T-helper 1 cell treated with Interleukin-12 subunit alpha and Interleukin-12 subunit beta and Interleukin-4 antibody, amounts not matched to agents 30 μg/mL and 1 μg/mL, for 36 hours (primary cell): ENCODE measurements around the gene MICOS13.

Experiments used
- H3K27ac Mint-ChIP-seq: one replicate; pipeline ENCODE4 v1.8.0; 2021; ENCODE audit warnings: mild to moderate bottlenecking, mixed read lengths
- H3K27me3 Mint-ChIP-seq: one replicate; pipeline ENCODE4 v1.8.0; 2021; ENCODE audit warnings: low read depth, mixed read lengths
- H3K36me3 Mint-ChIP-seq: one replicate; pipeline ENCODE4 v1.8.0; 2021; ENCODE audit warnings: low read depth, mixed read lengths
- H3K4me1 Mint-ChIP-seq: one replicate; pipeline ENCODE4 v1.8.0; 2021; ENCODE audit warnings: low read depth, mixed read lengths
- H3K4me3 Mint-ChIP-seq: one replicate; pipeline ENCODE4 v1.8.0; 2021; ENCODE audit warnings: mild to moderate bottlenecking, moderate library complexity, mixed read lengths
- H3K9me3 Mint-ChIP-seq: one replicate; pipeline ENCODE4 v1.8.0; 2021; ENCODE audit warnings: mixed read lengths

The MICOS13 gene

DNA sequence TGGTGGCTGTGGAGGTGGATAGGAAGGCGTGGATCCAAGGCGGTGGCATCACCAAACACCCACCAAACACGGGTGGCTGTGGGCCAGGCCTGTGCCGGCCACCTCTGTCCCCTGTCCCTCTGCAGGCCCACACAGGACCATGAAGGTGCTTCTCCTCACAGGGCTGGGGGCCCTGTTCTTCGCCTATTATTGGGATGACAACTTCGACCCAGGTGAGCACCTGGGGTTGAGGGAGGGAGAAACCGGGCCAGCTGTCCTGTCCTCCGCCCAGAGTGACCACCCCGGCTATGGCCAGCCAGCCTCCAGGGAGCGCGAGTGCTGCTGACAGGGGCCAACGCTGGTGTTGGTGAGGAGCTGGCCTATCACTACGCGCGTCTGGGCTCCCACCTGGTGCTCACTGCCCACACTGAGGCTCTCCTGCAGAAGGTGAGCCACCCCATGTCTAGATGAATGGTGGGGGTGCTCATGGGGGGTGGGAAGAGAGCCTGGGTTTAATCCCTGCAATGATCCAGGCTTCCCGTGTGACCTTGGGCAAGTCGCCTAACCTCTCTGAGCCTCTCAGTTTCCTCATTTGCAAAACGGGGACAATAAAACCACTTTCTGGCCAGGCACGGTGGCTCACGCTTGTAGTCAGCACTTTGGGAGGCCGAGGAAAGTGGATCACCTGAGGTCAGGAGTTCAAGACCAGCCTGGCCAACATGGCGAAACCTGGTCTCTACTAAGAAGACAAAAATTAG lies 4.5 kb upstream of the MICOS13 start:
- Mint-ChIP-seq H3K4me3 (no peak overlapping the region), H3K4me1 (peaks cover 21% of the 10 kb centered on the region), H3K9me3 (no peaks in the 10 kb centered on the region), H3K27ac (no peak overlapping the region), H3K27me3 (peaks cover 11% of the 10 kb centered on the region), H3K36me3 (no peaks in the 10 kb centered on the region)

DNA sequence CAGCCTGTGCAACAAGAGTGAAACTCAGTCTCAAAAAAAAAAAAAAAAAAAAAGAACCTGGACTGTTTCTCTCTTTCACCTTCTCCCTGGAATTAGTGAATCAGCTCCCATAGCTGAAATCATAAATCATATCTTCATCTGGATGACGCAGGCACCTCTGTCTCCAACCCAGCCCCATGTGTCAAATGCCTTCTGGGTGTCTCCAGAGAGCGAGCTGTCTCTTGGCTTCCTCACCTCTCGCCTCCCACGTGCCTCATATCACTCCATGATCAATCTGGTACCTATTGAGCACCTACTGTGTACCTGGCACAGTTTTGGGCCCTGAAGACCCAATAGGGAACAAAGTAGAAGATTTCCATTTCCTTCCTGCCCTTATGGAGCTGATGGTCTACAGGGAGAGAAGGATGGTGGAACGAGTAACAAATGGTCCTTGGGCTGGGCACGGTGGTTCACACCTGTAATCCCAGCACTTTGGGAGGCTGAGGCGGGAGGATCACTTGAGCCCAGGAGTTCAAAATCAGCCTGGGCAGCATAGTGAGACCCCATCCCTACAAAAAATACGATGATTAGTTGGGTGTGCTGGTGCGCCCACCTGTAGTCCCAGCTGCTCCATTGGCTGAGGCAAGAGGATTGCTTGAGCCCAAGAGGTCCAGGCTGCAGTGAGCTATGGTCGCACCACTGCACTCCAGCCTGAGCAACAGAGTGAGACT lies 3.0 kb upstream of the MICOS13 start:
- Mint-ChIP-seq H3K36me3 (no peaks in the 10 kb centered on the region), H3K27ac (no peak overlapping the region), H3K27me3 (peaks cover 11% of the 10 kb centered on the region), H3K4me3 (no peak overlapping the region), H3K4me1 (peaks cover 22% of the 10 kb centered on the region), H3K9me3 (no peaks in the 10 kb centered on the region)

DNA sequence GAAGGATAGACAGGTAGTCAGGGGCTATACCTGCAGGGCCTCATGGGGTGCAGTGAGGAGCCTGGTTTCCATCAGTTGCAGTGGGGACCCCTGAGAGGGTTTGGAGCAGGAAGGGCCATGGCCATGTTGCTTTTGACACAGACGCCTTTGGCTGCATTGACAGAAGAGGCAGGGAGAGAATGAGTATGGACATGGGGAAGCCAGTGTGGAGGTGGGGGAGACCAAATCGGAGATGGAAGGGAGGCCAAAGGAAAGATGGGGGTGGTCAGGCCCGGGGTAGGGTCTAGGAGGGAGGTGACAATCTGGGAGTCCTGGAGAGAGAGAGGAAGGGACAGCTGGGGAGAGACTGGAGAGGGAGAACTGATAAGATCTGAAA lies 1.8 kb upstream of the MICOS13 start:
- Mint-ChIP-seq H3K27me3 (peaks cover 11% of the 10 kb centered on the region), H3K9me3 (no peaks in the 10 kb centered on the region), H3K4me3 (peak overlapping the region; percentile 81), H3K36me3 (no peaks in the 10 kb centered on the region), H3K4me1 (peaks cover 20% of the 10 kb centered on the region), H3K27ac (no peak overlapping the region)

DNA sequence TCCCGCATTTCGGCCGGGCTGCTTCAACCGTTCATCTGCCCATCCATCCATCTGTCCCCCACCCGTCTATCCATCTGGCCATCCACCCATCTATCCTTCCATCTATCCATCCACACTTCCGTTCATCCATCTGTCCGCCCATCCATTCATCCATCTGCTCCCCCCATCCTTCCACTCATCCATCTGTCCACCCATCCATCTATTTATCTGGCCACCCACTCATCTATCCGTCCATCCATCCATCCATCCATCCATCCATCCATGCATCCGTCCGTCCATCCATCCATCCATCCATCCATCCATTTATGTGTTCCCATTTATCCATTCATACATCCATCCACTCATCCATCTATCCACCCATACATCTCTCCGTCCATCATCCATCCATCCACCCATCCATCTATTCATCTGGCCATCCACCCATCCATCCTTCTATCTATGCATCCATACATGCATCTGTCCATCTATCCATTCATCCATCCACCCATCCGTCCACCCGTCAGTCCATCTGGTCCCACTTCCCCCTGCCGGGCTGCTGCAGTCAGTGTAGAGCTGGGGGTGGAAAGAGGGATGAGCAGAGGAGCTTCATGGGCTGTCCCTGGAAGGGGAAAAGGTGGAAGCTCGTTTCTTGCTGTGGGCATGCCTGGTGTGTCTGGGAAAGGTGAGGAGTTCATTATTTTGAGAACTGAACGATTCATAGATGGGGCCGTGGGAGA lies 1.2 kb upstream of the MICOS13 start:
- H3K27ac Mint-ChIP-seq = peak overlapping the region; percentile 69
- H3K9me3 Mint-ChIP-seq = no peaks in the 10 kb centered on the region
- H3K36me3 Mint-ChIP-seq = no peaks in the 10 kb centered on the region
- H3K4me1 Mint-ChIP-seq = peaks cover 19% of the 10 kb centered on the region
- H3K4me3 Mint-ChIP-seq = peak overlapping the region; percentile 81
- peaks cover 11% of the 10 kb centered on the region for H3K27me3 Mint-ChIP-seq

DNA sequence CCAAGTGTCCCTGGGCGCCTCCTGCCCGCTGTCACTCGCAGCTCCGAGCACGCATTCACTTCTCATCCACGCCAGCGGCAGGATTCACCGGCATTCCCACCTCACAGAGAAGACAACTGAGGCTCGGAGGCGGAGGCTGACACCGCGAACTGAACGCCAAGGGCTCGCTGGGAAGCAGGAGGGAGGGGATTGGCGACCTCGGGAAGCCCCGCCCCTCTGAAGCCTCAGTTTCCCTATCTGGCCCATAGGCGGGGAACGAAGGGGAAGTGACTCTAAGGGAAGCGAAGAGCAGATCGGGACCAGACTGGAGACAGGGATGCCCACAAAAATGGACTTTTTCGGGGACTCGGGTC lies 256 bp downstream of the MICOS13 start:
- Mint-ChIP-seq H3K9me3 (no peaks in the 10 kb centered on the region), H3K4me1 (peaks cover 17% of the 10 kb centered on the region), H3K27me3 (peaks cover 11% of the 10 kb centered on the region), H3K4me3 (peak overlapping the region; percentile 81), H3K36me3 (no peaks in the 10 kb centered on the region), H3K27ac (peak overlapping the region; percentile 88)

DNA sequence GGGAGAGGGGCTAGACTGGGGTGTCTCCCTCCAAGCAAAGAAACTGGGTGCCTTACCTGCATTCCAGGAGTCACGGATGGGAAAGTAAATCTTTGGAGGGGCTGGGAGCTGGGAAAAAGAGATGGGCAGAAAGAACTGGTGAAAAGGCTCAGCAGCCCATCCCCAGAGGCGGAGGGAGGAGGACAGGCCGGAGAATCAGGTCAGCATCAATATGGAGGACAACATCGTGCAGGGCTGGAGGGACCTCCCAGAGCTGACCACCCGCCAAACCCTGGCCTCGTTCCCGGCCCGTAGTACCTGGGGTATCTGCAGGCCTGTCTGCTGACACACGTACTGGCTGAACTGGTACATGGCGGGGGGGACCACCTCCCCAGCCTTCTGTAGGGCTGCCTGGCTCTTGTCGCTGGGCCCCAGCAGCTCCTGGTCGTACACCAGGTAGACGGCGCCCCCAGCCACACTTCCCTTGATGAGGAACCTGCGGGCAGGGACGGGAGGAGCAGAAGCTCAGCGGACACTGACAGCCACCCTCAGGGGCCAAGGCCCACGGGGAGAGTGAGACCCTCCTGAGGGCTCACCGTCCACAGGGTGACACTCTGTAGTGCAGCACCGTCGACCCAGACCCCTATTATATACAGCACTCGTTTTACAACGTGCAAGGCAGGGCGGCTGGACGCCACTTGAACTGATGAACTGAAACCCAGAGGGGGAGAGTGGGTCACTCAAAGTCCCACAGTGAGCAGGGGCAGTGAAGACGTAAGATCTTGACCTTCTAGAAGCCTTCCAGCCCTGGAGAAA lies 830 bp downstream of the MICOS13 start:
- peak overlapping the region; percentile 88 for H3K27ac Mint-ChIP-seq
- no peaks in the 10 kb centered on the region for H3K36me3 Mint-ChIP-seq
- H3K27me3 Mint-ChIP-seq = peaks cover 11% of the 10 kb centered on the region
- peak overlapping the region; percentile 81 for H3K4me3 Mint-ChIP-seq
- H3K9me3 Mint-ChIP-seq = no peaks in the 10 kb centered on the region
- H3K4me1 Mint-ChIP-seq = peaks cover 17% of the 10 kb centered on the region

DNA sequence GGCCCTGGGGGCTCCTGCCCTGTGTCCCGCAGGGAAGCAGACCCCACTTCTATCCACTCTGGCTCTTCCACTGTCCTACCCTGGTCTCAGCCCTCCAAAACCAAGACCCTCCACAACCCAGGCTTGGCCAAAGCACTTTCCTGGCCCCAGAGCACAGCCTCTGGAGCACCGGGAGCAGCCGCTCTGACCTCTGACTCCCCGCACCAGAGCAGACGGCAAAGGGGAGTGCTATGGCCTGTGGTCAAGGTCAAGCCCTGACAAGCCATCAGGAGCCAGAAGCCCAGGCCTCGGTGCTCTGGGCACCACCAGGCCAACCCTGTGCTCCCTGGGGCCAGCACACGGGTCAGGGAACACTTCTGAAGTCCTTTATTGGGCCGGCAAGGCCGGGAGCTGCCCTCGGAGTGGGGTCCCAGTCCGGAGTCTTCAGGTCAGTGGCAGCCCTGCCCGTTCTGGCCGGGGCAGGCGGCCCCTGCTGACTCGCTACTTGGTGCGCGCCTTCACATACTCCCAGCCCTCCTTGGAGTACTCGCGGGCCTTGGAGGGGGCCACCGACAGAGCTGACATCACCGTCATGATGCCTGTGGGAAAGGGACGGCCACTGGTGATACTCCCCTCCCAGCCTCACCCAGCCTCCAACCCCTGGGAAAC lies 2.1 kb downstream of the MICOS13 start:
- Mint-ChIP-seq H3K4me1 (peaks cover 17% of the 10 kb centered on the region), H3K4me3 (no peak overlapping the region), H3K9me3 (no peaks in the 10 kb centered on the region), H3K27me3 (peaks cover 11% of the 10 kb centered on the region), H3K27ac (no peak overlapping the region), H3K36me3 (peaks cover 5% of the 10 kb centered on the region)

DNA sequence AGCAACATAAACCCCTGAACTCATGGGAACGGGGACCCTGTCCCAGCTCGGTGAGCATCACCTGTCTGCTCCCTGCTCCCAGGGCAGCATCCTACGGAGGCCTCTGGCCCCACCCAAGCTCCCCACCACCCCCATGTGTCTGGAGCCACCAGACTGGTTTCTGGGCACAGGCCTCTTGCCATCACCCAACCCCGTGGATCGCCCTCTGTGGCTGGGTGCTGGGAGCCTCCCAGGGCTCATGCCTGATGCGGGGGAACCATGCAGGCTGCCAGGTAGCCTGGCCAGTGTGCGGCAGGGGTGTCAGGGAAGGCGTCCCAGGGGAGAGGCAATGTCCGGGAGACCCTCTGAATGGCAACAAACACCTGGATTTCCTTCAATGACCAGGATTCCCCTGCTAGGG lies 2.7 kb downstream of the MICOS13 start:
- H3K4me1 Mint-ChIP-seq = peaks cover 17% of the 10 kb centered on the region
- no peak overlapping the region for H3K27ac Mint-ChIP-seq
- H3K9me3 Mint-ChIP-seq = no peaks in the 10 kb centered on the region
- H3K4me3 Mint-ChIP-seq = no peak overlapping the region
- peaks cover 11% of the 10 kb centered on the region for H3K36me3 Mint-ChIP-seq
- peaks cover 11% of the 10 kb centered on the region for H3K27me3 Mint-ChIP-seq

DNA sequence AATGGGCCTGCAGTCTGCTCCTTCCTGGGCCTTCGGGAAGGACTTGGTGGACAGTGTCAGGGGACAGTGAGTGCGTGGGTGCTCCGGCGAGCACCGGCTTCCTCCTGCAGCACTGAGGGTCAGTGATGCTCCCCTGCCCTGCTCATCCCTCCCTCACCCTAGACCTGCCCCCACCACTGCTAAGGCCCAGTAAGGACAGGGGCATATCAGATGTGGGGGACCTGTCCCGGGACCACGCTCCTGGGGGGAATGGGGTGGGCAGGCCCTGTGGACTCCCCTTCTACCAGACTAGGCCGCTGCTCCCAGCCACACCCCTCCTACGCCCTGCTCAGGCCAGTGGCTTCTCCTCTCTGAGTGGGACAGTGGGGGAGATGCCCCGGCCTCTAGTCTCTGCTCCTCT lies 3.2 kb downstream of the MICOS13 start:
- Mint-ChIP-seq H3K4me3 (no peak overlapping the region), H3K27me3 (peaks cover 8% of the 10 kb centered on the region), H3K36me3 (peaks cover 11% of the 10 kb centered on the region), H3K4me1 (peaks cover 16% of the 10 kb centered on the region), H3K27ac (no peak overlapping the region), H3K9me3 (no peaks in the 10 kb centered on the region)

DNA sequence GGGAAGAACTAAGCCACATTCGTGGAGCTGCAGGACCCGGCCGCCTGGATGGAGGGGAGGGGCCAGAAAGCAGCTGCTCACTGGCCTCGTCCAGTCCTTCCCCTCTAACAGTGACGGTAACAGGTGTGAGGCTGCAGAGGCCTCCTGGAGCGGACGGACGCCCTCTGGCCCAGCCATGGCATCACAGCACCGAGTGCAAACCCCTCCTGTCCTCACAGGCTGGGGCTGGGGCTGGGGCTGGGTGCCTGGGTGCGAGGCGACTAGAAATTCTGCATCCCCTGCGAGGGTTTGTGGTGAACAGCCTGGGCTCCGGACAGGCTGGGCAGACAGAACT lies 3.6 kb downstream of the MICOS13 start:
- H3K27ac Mint-ChIP-seq = no peak overlapping the region
- peaks cover 12% of the 10 kb centered on the region for H3K4me1 Mint-ChIP-seq
- peaks cover 4% of the 10 kb centered on the region for H3K27me3 Mint-ChIP-seq
- no peak overlapping the region for H3K4me3 Mint-ChIP-seq
- peaks cover 13% of the 10 kb centered on the region for H3K36me3 Mint-ChIP-seq
- H3K9me3 Mint-ChIP-seq = no peaks in the 10 kb centered on the region

DNA sequence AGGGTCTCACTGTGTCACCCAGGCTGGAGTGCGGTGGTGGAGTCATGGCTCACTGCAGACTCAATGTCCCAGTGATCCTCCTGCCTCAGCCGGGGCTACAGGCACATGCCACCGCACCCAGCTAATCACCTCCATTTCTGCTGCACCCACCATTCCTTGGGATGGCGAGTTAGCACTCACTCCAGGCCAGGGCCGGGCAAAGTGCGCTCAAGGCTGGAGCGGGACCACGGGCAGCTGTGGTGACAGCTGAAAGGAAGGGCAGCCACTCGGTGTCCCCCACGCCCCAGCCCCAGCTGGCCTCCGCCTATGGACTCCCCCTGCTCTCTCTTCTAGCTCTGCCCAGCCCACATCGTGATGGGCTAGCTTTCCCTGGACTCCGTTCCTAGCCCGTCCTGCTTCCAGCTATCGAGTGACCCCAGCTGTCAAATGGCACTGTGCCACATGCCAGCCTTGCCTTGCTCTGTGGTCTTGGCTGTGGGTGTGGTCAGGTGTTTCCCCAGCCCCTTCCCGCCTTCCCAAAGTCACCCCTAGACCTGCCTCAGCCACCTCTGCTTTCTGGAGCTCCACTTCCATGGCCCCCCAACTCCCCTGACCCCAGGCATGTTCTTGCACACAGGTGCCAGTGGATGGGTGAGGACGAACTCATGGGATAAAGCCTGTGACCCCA lies 4.1 kb downstream of the MICOS13 start:
- Mint-ChIP-seq H3K27ac (no peak overlapping the region), H3K36me3 (peaks cover 13% of the 10 kb centered on the region), H3K4me3 (no peak overlapping the region), H3K4me1 (peaks cover 8% of the 10 kb centered on the region), H3K9me3 (no peaks in the 10 kb centered on the region), H3K27me3 (no peaks in the 10 kb centered on the region)

DNA sequence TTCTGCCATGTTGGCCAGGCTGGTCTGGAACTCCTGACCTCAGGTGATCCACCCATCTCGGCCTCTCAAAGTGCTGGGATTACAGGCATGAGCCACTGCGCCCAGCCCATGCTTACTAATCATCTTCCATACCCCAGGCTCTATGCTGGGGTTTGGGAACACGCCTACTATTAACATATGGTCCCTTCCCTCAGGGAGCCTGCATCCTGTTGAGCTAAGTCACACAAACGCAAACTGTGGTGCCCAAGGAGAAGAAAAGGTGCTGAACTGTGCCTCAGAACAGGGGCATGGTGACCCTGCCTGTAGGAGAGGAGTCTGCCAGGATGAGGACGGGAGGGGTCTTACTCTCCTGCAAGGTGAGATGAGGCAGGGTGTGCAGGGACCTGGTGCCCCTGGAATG lies 5.6 kb downstream of the MICOS13 start:
- H3K36me3 Mint-ChIP-seq = peaks cover 17% of the 10 kb centered on the region
- no peaks in the 10 kb centered on the region for H3K9me3 Mint-ChIP-seq
- H3K4me1 Mint-ChIP-seq = peaks cover 6% of the 10 kb centered on the region
- H3K27ac Mint-ChIP-seq = no peak overlapping the region
- H3K27me3 Mint-ChIP-seq = no peaks in the 10 kb centered on the region
- H3K4me3 Mint-ChIP-seq = no peak overlapping the region

DNA sequence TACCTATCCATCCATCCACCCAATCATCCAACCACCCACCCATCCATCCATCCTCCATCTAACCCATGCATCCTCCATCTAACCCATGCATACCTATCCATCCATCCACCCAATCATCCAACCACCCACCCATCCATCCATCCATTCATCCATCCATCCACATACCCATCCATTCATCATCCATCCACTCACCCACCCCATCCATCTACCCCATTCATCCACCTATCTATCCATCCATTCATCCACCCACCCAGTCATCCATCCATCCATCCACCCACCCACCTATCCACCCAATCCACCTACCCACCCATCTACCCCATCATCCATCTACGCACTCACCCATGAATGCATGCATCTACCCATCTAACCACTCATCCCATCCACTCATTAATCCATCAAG lies 6.6 kb downstream of the MICOS13 start:
- Mint-ChIP-seq H3K9me3 (no peaks in the 10 kb centered on the region), H3K4me3 (no peak overlapping the region), H3K27me3 (no peaks in the 10 kb centered on the region), H3K27ac (no peak overlapping the region), H3K36me3 (peaks cover 23% of the 10 kb centered on the region), H3K4me1 (peaks cover 1% of the 10 kb centered on the region)
